SK-N-SH treated with all-trans-retinoic acid at 6 μM for 48 hours (cell line): ENCODE data around the gene OR2T29.
"Not testable (repeated sequence)": the region's sequence is repeated elsewhere in the genome, so short reads cannot be mapped to it uniquely, and the experiment has no call there.

ENCODE experiments used
- ATAC-seq: fragments of 200-7000 bp; cut with Tn5 transposase; 3 replicates; pipeline ENCODE4 v1.9.1; 2020; ENCODE audit warnings: mild to moderate bottlenecking, moderate library complexity
- ARNTL ChIP-seq: fragments of 450-650 bp; formaldehyde crosslinking; IDR thresholded peaks from 2 replicates; pipeline ENCODE4 v1.5.0; 2020; ENCODE audit warnings: low read depth, mild to moderate bottlenecking, moderate library complexity, borderline replicate concordance
- BACH2 ChIP-seq: fragments of 250-450 bp; sonication (Bioruptor Pico); IDR thresholded peaks from 2 replicates; pipeline ENCODE4 v1.9.0; 2021; ENCODE audit warnings: mild to moderate bottlenecking, borderline replicate concordance
- CREB5 ChIP-seq: fragments of 250-450 bp; sonication (Bioruptor Pico); IDR thresholded peaks from 2 replicates; pipeline ENCODE4 v1.5.1; 2020; ENCODE audit warnings: low read depth, mild to moderate bottlenecking, moderate library complexity
- CSDC2 ChIP-seq: fragments of 250-450 bp; sonication (Bioruptor Pico); IDR thresholded peaks from 2 replicates; pipeline ENCODE4 v1.5.0; 2020; ENCODE audit warnings: mild to moderate bottlenecking, moderate library complexity
- CSRNP3 ChIP-seq: fragments of 250-450 bp; sonication (Bioruptor Pico); IDR thresholded peaks from 2 replicates; pipeline ENCODE4 v1.5.1; 2021; ENCODE audit warnings: mild to moderate bottlenecking, moderate library complexity
- ESRRG ChIP-seq: fragments of 250-450 bp; sonication (Bioruptor Pico); IDR thresholded peaks from 2 replicates; pipeline ENCODE4 v1.6.1; 2021; ENCODE audit warnings: mild to moderate bottlenecking
- GLIS3 ChIP-seq: fragments of 250-450 bp; sonication (Bioruptor Pico); IDR thresholded peaks from 2 replicates; pipeline ENCODE4 v1.5.0; 2020; ENCODE audit warnings: mild to moderate bottlenecking, moderate library complexity
- ISL1 ChIP-seq: fragments of 250-450 bp; sonication (Bioruptor Pico); IDR thresholded peaks from 2 replicates; pipeline ENCODE4 v2.1.2; 2022; ENCODE audit warnings: mild to moderate bottlenecking, moderate library complexity
- OSR1 ChIP-seq: fragments of 250-450 bp; sonication (Bioruptor Pico); IDR thresholded peaks from 2 replicates; pipeline ENCODE4 v1.8.0; 2022; ENCODE audit warnings: moderate library complexity, mild to moderate bottlenecking, inconsistent platforms
- PPARA ChIP-seq: fragments of 250-450 bp; sonication (Bioruptor Pico); IDR thresholded peaks from 2 replicates; pipeline ENCODE4 v1.5.0; 2020; ENCODE audit warnings: mild to moderate bottlenecking, borderline replicate concordance
- RARB ChIP-seq: fragments of 250-450 bp; sonication (Bioruptor Pico); IDR thresholded peaks from 2 replicates; pipeline ENCODE4 v1.8.0; 2021; ENCODE audit warnings: mild to moderate bottlenecking, moderate library complexity
- SNAI2 ChIP-seq: fragments of 250-450 bp; sonication (Bioruptor Pico); IDR thresholded peaks from 2 replicates; pipeline ENCODE4 v1.5.0; 2020; ENCODE audit warnings: mild to moderate bottlenecking, moderate library complexity
- TCF4 ChIP-seq: fragments of 250-450 bp; sonication (Bioruptor Pico); IDR thresholded peaks from 2 replicates; pipeline ENCODE4 v1.8.0; 2021; ENCODE audit warnings: mild to moderate bottlenecking, moderate library complexity, borderline replicate concordance
- TOX ChIP-seq: fragments of 250-450 bp; sonication (Bioruptor Pico); IDR thresholded peaks from 2 replicates; pipeline ENCODE4 v1.8.0; 2021; ENCODE audit warnings: mild to moderate bottlenecking, moderate library complexity, borderline replicate concordance
- ZC3H10 ChIP-seq: fragments of 250-450 bp; sonication (Bioruptor Pico); IDR thresholded peaks from 2 replicates; pipeline ENCODE4 v1.5.1; 2021; ENCODE audit warnings: mild to moderate bottlenecking, moderate library complexity
- ZFP30 ChIP-seq: fragments of 450-650 bp; formaldehyde crosslinking; IDR thresholded peaks from 2 replicates; pipeline ENCODE4 v1.5.0; 2022; ENCODE audit warnings: mild to moderate bottlenecking, moderate library complexity
- ZNF70 ChIP-seq: fragments of 450-650 bp; formaldehyde crosslinking; IDR thresholded peaks from 2 replicates; pipeline ENCODE4 v1.5.0; 2020; ENCODE audit warnings: mild to moderate bottlenecking, moderate library complexity
- ZNF8 ChIP-seq: fragments of 450-650 bp; formaldehyde crosslinking; IDR thresholded peaks from 2 replicates; pipeline ENCODE4 v1.5.0; 2020; ENCODE audit warnings: mild to moderate bottlenecking, moderate library complexity
- TF ChIP-seq, protein P1 (sequence below): fragments of 250-450 bp; sonication (Bioruptor Pico); IDR thresholded peaks from 2 replicates; pipeline ENCODE4 v1.5.0; 2020; ENCODE audit warnings: mild to moderate bottlenecking, moderate library complexity
- TF ChIP-seq, protein P2 (sequence below): fragments of 250-450 bp; sonication (Bioruptor Pico); IDR thresholded peaks from 2 replicates; pipeline ENCODE4 v1.8.0; 2021; ENCODE audit warnings: low read depth, mild to moderate bottlenecking, moderate library complexity, borderline replicate concordance

The OR2T29 gene

GRCh38 chr1:248585266-248585665 lies 22.7 kb upstream of the OR2T29 start:
- no peak for ATAC-seq
- TF ChIP-seq CSDC2 (CRISPR knock-in tag) (no peak), ZC3H10 (CRISPR knock-in tag) (no peak), ZFP30 (no peak), CREB5 (CRISPR knock-in tag) (no peak), TCF4 (CRISPR knock-in tag) (no peak), ESRRG (CRISPR knock-in tag) (no peak), OSR1 (CRISPR knock-in tag) (no peak), ISL1 (CRISPR knock-in tag) (no peak), PPARA (CRISPR knock-in tag) (no peak), ZNF8 (CRISPR knock-in tag) (no peak), BACH2 (CRISPR knock-in tag) (no peak), ARNTL (CRISPR knock-in tag) (no peak), GLIS3 (no peak), SNAI2 (no peak), ZNF70 (CRISPR knock-in tag) (no peak), RARB (no peak), TOX (CRISPR knock-in tag) (no peak)
- TF ChIP-seq, protein P1, sequence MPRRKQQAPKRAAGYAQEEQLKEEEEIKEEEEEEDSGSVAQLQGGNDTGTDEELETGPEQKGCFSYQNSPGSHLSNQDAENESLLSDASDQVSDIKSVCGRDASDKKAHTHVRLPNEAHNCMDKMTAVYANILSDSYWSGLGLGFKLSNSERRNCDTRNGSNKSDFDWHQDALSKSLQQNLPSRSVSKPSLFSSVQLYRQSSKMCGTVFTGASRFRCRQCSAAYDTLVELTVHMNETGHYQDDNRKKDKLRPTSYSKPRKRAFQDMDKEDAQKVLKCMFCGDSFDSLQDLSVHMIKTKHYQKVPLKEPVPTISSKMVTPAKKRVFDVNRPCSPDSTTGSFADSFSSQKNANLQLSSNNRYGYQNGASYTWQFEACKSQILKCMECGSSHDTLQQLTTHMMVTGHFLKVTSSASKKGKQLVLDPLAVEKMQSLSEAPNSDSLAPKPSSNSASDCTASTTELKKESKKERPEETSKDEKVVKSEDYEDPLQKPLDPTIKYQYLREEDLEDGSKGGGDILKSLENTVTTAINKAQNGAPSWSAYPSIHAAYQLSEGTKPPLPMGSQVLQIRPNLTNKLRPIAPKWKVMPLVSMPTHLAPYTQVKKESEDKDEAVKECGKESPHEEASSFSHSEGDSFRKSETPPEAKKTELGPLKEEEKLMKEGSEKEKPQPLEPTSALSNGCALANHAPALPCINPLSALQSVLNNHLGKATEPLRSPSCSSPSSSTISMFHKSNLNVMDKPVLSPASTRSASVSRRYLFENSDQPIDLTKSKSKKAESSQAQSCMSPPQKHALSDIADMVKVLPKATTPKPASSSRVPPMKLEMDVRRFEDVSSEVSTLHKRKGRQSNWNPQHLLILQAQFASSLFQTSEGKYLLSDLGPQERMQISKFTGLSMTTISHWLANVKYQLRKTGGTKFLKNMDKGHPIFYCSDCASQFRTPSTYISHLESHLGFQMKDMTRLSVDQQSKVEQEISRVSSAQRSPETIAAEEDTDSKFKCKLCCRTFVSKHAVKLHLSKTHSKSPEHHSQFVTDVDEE (CRISPR knock-in tag), result no peak
- TF ChIP-seq, protein P2, sequence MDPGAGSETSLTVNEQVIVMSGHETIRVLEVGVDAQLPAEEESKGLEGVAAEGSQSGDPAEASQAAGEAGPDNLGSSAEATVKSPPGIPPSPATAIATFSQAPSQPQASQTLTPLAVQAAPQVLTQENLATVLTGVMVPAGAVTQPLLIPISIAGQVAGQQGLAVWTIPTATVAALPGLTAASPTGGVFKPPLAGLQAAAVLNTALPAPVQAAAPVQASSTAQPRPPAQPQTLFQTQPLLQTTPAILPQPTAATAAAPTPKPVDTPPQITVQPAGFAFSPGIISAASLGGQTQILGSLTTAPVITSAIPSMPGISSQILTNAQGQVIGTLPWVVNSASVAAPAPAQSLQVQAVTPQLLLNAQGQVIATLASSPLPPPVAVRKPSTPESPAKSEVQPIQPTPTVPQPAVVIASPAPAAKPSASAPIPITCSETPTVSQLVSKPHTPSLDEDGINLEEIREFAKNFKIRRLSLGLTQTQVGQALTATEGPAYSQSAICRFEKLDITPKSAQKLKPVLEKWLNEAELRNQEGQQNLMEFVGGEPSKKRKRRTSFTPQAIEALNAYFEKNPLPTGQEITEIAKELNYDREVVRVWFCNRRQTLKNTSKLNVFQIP, result no peak

GRCh38 chr1:248576260-248576980 lies 13.8 kb upstream of the OR2T29 start:
- TF ChIP-seq PPARA (CRISPR knock-in tag) (no peak), ZFP30 (no peak), RARB (no peak), ISL1 (CRISPR knock-in tag) (no peak), TCF4 (CRISPR knock-in tag) (no peak), ZNF70 (CRISPR knock-in tag) (no peak), ESRRG (CRISPR knock-in tag) (no peak), CSRNP3 (CRISPR knock-in tag) (no peak), BACH2 (CRISPR knock-in tag) (no peak), CREB5 (CRISPR knock-in tag) (no peak), ZNF8 (CRISPR knock-in tag) (no peak)
- TF ChIP-seq, protein P2, result no peak
- TF ChIP-seq, all 23 proteins: peak for 0
- no peak for ATAC-seq

GRCh38 chr1:248574657-248575056 lies 12.1 kb upstream of the OR2T29 start, which contains the start of gene OR2T34:
Gene OR2T34 (minus strand): TSS chr1:248574757. CDS start chr1:248574757, 0 bp downstream.
- ATAC-seq, result not testable (repeated sequence)

- ATAC-seq, result not testable (repeated sequence)
Measured at GRCh38 chr1:248573856-248574255, 11.3 kb upstream of the OR2T29 start.

- ATAC-seq, result not testable (repeated sequence)
Measured at GRCh38 chr1:248572049-248572448, 9.5 kb upstream of the OR2T29 start.

DNA sequence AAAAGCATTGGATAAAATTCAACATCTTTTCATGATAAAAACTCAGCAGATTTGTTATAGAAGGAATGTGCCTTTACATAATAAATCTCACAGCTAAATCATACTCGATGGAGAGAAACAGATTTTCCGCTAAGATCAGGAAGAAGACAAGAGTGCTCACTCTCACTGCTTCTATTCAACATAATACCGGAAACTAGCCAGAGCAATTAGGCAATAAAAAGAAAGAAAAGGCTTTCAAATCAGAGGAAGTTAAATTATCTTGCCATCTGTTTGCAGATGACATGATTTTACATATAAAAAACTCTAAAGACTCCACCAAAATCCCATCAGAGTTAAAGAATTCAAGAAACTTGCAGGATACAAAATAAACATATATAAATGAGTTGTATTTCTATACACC lies 8.2 kb upstream of the OR2T29 start:
- ATAC-seq, result not testable (repeated sequence)

- ATAC-seq, result not testable (repeated sequence)
Measured at GRCh38 chr1:248569049-248569448, 6.5 kb upstream of the OR2T29 start.
